HUES6 (cell line): ENCODE measurements around the gene ADPGK.

ENCODE experiments used
- H3K27ac ChIP-seq: 2 replicates; pipeline ENCODE4 v1.7.0; 2013; ENCODE audit warnings: low read depth, mild to moderate bottlenecking, low read length, inconsistent platforms
- H3K27me3 ChIP-seq: 2 replicates; pipeline ENCODE4 v1.6.1; 2013; ENCODE audit warnings: low read length; ENCODE audit not compliant: control insufficient read depth, insufficient read depth
- H3K36me3 ChIP-seq: 2 replicates; pipeline ENCODE4 v1.6.1; 2013; ENCODE audit warnings: low read length; ENCODE audit not compliant: control insufficient read depth, insufficient read depth
- H3K4me1 ChIP-seq: 2 replicates; pipeline ENCODE4 v1.6.1; 2013; ENCODE audit warnings: low read length; ENCODE audit not compliant: control insufficient read depth, insufficient read depth
- H3K4me3 ChIP-seq: 2 replicates; pipeline ENCODE4 v1.5.1; 2013; ENCODE audit warnings: low read depth, low read length
- H3K9ac ChIP-seq: one replicate; pipeline ENCODE4 v1.6.1; 2013; ENCODE audit warnings: mild to moderate bottlenecking, low read length
- H3K9me3 ChIP-seq: 2 replicates; pipeline ENCODE4 v1.6.1; 2013; ENCODE audit warnings: low read depth, low read length; ENCODE audit not compliant: control insufficient read depth, insufficient read depth

Gene ADPGK

GRCh38 chr15:72803006-72803405 lies 19.4 kb upstream of the ADPGK start:
- Histone ChIP-seq H3K4me3 (no peak overlapping the region), H3K36me3 (no peaks in the 10 kb centered on the region), H3K27ac (no peak overlapping the region), H3K4me1 (peaks cover 8% of the 10 kb centered on the region; the same call in 1 of the 2 replicates), H3K9me3 (peaks cover 8% of the 10 kb centered on the region; the same call in 1 of the 2 replicates), H3K9ac (no peak overlapping the region), H3K27me3 (no peaks in the 10 kb centered on the region)

- no peaks in the 10 kb centered on the region for H3K36me3 ChIP-seq
- H3K9me3 ChIP-seq, result 0 out of 2 replicates have a peak, but pooled peaks cover 5% of the 10 kb centered on the region
- no peaks in the 10 kb centered on the region for H3K27me3 ChIP-seq
- no peak overlapping the region for H3K27ac ChIP-seq
- no peak overlapping the region for H3K4me3 ChIP-seq
- H3K4me1 ChIP-seq, result peaks cover 8% of the 10 kb centered on the region; the same call in 1 of the 2 replicates
- H3K9ac ChIP-seq, result no peak overlapping the region
Observed at GRCh38 chr15:72801590-72802325, 18.2 kb upstream of the ADPGK start.

DNA sequence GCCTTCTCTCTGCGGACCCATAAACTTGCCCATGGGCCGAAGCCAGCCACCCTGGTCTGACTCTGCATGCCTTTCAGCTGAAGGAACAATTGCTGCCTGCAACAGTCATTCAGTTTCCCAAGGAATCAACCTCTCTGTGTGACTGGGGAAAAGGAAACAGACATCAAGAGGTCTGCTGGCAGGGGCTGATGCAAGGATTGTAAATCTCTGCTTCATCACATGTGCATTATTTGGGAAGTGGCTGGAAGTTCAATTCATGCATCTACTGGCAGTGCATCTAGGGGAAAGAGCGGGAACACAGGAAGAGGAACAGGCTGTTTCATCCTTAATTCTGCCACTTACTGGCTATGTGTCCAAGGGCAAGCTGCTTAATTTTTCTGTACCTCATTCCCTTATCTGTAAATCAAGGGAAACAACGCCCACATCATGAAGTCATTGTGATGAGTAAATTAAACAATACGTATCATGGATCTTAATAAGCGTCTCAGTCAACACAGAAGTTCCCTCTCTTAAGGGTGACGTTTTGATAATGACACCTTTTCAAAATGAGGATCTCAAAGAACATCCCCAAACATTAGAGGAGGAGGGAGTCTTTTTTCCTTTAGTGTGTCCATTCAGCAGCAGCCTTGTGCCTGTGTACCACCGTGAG lies 17.4 kb upstream of the ADPGK start:
- Histone ChIP-seq H3K27me3 (peaks cover 7% of the 10 kb centered on the region), H3K36me3 (no peaks in the 10 kb centered on the region), H3K27ac (no peak overlapping the region), H3K9ac (no peak overlapping the region), H3K4me1 (peaks cover 8% of the 10 kb centered on the region; the same call in 1 of the 2 replicates), H3K4me3 (no peak overlapping the region), H3K9me3 (0 out of 2 replicates have a peak, but pooled peaks cover 4% of the 10 kb centered on the region)

DNA sequence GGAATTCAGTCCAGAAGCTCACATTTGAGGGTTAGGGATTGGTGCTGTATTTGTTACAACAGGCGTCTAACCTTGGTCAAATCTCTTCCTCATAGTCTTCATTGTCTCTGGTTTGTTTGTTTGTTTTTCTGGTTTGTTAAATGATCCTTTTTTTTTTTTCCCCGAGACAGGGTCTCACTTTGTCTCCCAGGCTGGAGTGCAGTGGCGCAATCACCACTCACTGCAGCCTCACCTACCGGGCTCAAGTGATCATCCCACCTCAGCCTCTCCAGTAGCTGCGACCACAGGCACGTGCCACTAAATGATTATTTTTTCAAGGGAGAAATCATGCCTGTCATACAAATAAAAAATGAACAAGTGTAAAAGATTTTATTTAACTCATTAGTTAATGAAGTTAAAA lies 14.3 kb upstream of the ADPGK start:
- Histone ChIP-seq H3K36me3 (no peaks in the 10 kb centered on the region), H3K27me3 (peaks cover 9% of the 10 kb centered on the region), H3K4me1 (peaks cover 8% of the 10 kb centered on the region; the same call in 1 of the 2 replicates), H3K4me3 (no peak overlapping the region), H3K9me3 (no peaks in the 10 kb centered on the region), H3K27ac (no peak overlapping the region), H3K9ac (no peak overlapping the region)

DNA sequence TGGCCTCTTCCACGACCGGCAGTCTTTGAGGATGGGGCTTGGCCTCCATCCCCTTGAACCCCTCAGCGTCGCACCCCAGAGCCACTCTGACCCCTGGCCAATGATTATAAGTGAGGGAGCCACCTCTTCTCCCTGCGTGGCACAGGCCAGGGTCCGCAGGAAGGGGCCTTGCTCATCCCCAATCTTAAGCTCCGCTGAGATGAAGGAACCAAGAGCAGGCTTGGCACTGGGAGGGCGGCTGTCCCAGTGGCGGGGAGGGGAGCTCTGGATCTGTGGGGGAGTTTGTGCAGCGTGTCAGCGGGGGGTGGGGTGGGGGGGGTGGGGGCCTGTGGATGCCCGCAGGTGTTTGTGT lies 13.8 kb upstream of the ADPGK start:
- Histone ChIP-seq H3K4me3 (peak overlapping the region; percentile 63), H3K9ac (peak overlapping the region; percentile 15), H3K27ac (no peak overlapping the region)

DNA sequence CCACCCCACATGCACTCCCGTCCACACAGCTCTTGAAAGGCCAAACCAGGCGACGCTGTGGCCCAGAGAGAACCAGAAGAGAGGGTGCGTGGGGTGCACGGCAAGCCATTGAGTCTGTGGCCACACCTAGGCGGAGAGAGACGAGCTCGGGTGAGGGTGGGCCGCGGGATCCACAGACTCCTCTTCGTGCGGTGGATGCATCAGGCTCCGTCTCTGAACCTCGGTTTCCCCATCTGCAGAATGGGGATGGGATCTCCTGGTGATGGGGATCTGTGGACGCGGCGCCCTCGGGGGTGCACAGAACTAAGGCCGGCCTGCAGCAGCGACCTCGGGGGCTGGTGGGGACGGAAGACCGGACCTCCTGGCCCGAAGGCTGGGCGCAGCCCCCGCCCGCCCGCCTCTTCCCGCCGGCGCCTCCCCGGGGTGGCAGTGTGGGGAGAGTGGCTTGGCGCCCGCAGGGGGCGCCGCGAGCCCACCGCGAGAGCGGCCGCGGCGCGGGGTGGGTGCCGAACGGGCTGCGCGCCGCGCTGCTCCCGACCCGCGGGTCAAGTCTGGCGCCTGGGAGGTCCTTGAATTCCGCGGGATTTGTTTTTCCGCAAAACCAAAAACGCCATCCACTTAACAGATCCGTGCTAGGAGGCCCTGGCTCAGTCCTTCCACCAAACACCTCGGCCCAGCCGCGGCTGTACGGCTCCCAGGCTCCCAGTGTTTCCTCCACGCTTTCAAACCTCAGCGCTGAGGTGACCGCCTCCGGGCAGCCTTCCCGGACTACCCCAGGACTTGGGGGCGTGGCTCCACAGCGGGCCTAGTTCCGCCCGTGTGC lies 13.2 kb upstream of the ADPGK start:
- H3K27me3 ChIP-seq, result peaks cover 9% of the 10 kb centered on the region
- no peaks in the 10 kb centered on the region for H3K9me3 ChIP-seq
- H3K4me1 ChIP-seq, result peaks cover 8% of the 10 kb centered on the region; the same call in 1 of the 2 replicates
- H3K4me3 ChIP-seq, result peak overlapping the region; percentile 63
- no peak overlapping the region for H3K27ac ChIP-seq
- peak overlapping the region; percentile 15 for H3K9ac ChIP-seq
- H3K36me3 ChIP-seq, result no peaks in the 10 kb centered on the region

More for the DNA sequence above, 13.8 kb upstream of the ADPGK start:
- Histone ChIP-seq H3K4me1 (peaks cover 8% of the 10 kb centered on the region; the same call in 1 of the 2 replicates), H3K9me3 (no peaks in the 10 kb centered on the region), H3K36me3 (no peaks in the 10 kb centered on the region), H3K27me3 (peaks cover 9% of the 10 kb centered on the region)

DNA sequence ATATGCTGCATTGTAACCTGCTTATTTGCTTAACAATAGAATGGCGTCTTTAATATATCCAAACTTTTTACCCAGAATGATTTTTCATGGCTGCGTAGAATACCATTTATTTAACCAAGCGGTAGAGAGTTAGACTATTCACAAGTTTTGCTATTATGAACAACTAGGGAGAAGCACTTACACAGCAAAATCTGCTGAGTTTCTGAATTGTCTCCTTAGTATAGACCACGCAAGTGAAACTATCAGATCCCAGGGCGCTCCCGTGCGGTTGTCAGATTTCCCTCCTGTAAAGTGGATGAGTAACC lies 12.6 kb upstream of the ADPGK start:
- Histone ChIP-seq H3K27ac (no peak overlapping the region), H3K4me1 (peaks cover 8% of the 10 kb centered on the region; the same call in 1 of the 2 replicates), H3K9ac (no peak overlapping the region), H3K4me3 (peak overlapping the region; percentile 63), H3K27me3 (peaks cover 9% of the 10 kb centered on the region), H3K36me3 (no peaks in the 10 kb centered on the region), H3K9me3 (no peaks in the 10 kb centered on the region)

DNA sequence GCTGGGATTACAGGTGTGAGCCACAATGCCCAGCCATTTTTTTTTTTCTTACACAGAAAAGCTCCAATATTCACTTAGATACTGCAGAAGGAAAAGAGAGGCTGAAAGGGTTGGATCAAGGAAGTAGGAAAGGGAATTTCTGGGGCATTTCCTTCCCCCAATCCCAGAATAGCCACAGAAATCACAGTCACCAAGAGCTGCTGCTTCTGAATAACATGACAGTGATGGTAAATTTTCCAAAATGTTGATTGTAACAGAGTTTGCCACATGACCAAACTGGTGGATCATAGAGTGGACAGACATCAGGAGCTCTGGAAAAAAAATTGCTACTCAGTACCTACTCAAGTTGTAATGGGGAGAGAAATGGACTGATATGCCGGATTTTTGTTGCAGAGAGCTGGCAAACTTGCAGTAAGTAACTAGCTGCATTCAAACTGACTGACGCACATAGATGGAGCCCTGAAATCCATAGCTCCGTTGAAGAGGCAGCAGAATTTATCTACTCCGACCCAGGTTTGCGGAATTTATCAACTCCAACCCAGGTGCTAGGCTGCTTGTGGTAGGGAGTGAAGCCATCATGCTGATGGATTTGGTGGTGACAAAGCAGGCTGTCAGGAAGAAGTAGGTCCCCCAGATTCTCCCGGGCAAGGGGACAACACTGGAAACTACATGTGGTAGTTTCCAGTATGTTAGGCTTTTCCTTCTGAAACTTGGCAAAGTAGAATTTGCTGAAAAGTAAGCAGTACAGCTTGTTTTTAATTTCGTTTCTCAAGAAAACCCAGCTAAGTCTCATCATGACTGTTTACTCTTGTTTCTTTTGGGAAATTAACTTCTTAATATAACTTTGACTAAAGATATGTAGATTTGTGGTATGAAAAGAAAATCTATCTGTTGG lies 10.5 kb upstream of the ADPGK start:
- H3K4me1 ChIP-seq, result no peaks in the 10 kb centered on the region; the same call in 1 of the 2 replicates
- no peaks in the 10 kb centered on the region for H3K9me3 ChIP-seq
- no peak overlapping the region for H3K9ac ChIP-seq
- H3K36me3 ChIP-seq, result no peaks in the 10 kb centered on the region
- no peak overlapping the region for H3K27ac ChIP-seq
- no peak overlapping the region for H3K4me3 ChIP-seq
- peaks cover 9% of the 10 kb centered on the region for H3K27me3 ChIP-seq

GRCh38 chr15:72792431-72792830 lies 8.9 kb upstream of the ADPGK start:
- Histone ChIP-seq H3K27ac (no peak overlapping the region), H3K36me3 (no peaks in the 10 kb centered on the region), H3K9me3 (no peaks in the 10 kb centered on the region), H3K4me3 (no peak overlapping the region), H3K9ac (no peak overlapping the region), H3K27me3 (peaks cover 9% of the 10 kb centered on the region), H3K4me1 (no peaks in the 10 kb centered on the region)

DNA sequence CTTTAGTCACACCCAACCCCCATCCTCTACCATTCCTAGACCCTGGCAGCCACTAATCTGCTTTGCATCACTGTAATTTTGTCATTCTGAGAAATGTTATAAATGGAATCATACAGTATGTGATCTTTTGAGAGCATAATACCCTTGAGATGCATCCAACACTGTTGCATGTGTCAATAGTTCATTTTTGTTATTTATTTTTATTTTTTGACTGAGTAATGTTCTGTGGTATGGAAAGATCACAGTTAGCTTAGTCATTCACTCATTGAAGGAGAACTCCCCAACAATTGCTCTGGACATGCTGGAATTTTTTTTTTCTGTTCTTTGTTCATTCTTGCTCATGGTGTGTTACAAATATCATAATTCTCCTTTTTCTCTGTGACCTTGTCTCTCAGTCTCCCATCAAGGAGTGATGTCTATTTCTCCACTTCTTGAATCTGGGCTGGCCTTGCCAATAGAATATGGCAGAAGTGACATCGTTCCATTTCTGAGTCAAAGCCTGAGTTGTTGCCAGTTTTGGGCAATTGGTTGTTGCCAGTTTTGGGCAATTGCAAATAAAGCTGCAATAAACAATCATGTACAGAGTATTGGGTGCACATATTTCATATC lies 6.8 kb upstream of the ADPGK start:
- Histone ChIP-seq H3K9ac (no peak overlapping the region), H3K27ac (no peak overlapping the region), H3K4me3 (no peak overlapping the region), H3K36me3 (no peaks in the 10 kb centered on the region), H3K4me1 (no peaks in the 10 kb centered on the region), H3K27me3 (no peaks in the 10 kb centered on the region), H3K9me3 (no peaks in the 10 kb centered on the region)
